K562 (cell line): ENCODE data around the gene PPRC1. TPM values are rescaled to one million over a fixed set of nuclear protein-coding genes. Genes with fewer than 3 reads are reported as not detected.

ENCODE experiments used
- ATAC-seq: fragments of 200-7000 bp; cut with Tn5 transposase; 3 replicates; pipeline ENCODE4 v1.9.1; 2020; ENCODE audit warnings: moderate library complexity
- BruUV-seq: library from RNA; stranded (reverse); fragments of 400-500 nt; replicated peaks from 2 replicates; lab custom pipeline; 2021; lab: Mats Ljungman, UMichigan
- CTCF ChIA-PET: fragments of 300-600 bp; formaldehyde crosslinking; extraction: SDS; loops from one replicate; lab custom pipeline; 2021; ENCODE audit warnings: low intra/inter-chr PET ratio; lab: Yijun Ruan, JAX
- POLR2A ChIA-PET: fragments of 300-600, 350-650 bp; sonication (Branson Sonifier 250); formaldehyde crosslinking; extraction: SDS; loops from one replicate; lab custom pipeline; 2021; ENCODE audit warnings: antibody characterized with exemption, inconsistent platforms; lab: Yijun Ruan, JAX
- DNase-seq, 4 experiments: peaks; one replicate each; pipeline versions ENCODE4 v3.0.0 to v3.0.0-alpha.2; 2011 to 2018; ENCODE audit warnings: low spot score in 3 of 4, mixed read lengths in 3 of 4; ENCODE audit errors: extremely low read depth in 1 of 4
- FAIRE-seq: peaks from 2 replicates; lab custom pipeline; 2011; peaks lifted over from hg19 to GRCh38; lab: Jason Lieb, UNC
- H2AFZ ChIP-seq: 2 replicates; pipeline ENCODE4 v1.6.0; 2011; ENCODE audit warnings: low read depth, low read length, control low read depth, inconsistent platforms
- H3K27ac ChIP-seq: fragments of 200-600 bp; 3 replicates; pipeline ENCODE4 v1.8.0; 2011; ENCODE audit warnings: low read depth, mild to moderate bottlenecking, control low read depth, inconsistent platforms, low read length, moderate library complexity, mixed read lengths; ENCODE audit errors: extremely low read depth
- H3K27me3 ChIP-seq, 2 experiments: fragments of 300-600 bp in 1 of 2; 2 replicates in 1 of 2; 3 replicates in 1 of 2; pipeline versions ENCODE4 v1.6.0 to v1.8.0; 2011; ENCODE audit warnings: inconsistent platforms in 2 of 2, low read length in 2 of 2, mild to moderate bottlenecking in 1 of 2, mixed read lengths in 1 of 2, moderate library complexity in 1 of 2; ENCODE audit not compliant: control insufficient read depth in 2 of 2, insufficient read depth in 2 of 2
- H3K36me3 ChIP-seq: fragments of 300-600 bp; 3 replicates; pipeline ENCODE4 v1.8.0; 2011; ENCODE audit warnings: mild to moderate bottlenecking, low read length, inconsistent platforms; ENCODE audit not compliant: control insufficient read depth, insufficient read depth
- H3K4me1 ChIP-seq, 2 experiments: fragments of 200-600 bp in 1 of 2; replicated peaks in 1 of 2; 2 replicates in 1 of 2; 3 replicates in 1 of 2; pipeline versions ENCODE4 v1.5.1 to v1.8.0; 2011; ENCODE audit warnings: inconsistent platforms in 2 of 2, low read length in 2 of 2, mild to moderate bottlenecking in 1 of 2, mixed read lengths in 1 of 2, moderate library complexity in 1 of 2; ENCODE audit not compliant: control insufficient read depth in 2 of 2, insufficient read depth in 2 of 2
- H3K4me2 ChIP-seq: 2 replicates; pipeline ENCODE4 v1.6.1; 2011; ENCODE audit warnings: low read length, control low read depth, inconsistent platforms, mixed read lengths; ENCODE audit not compliant: insufficient read depth
- H3K4me3 ChIP-seq: fragments of 200-600 bp; sonication (generic), shearing (Covaris generic); 2 replicates; pipeline ENCODE4 v1.5.1; 2016; ENCODE audit warnings: control low read depth, inconsistent platforms
- H3K79me2 ChIP-seq: fragments of 200-600 bp; 3 replicates; pipeline ENCODE4 v1.8.0; 2011; ENCODE audit warnings: low read length, inconsistent platforms; ENCODE audit not compliant: control insufficient read depth, insufficient read depth
- H3K9ac ChIP-seq, 2 experiments: 2 replicates each; pipeline versions ENCODE4 v1.6.0 to v1.6.1; 2011; ENCODE audit warnings: low read depth in 2 of 2, low read length in 2 of 2, control low read depth in 1 of 2, inconsistent platforms in 1 of 2, mild to moderate bottlenecking in 1 of 2, mixed read lengths in 1 of 2; ENCODE audit not compliant: insufficient read depth in 1 of 2
- H3K9me1 ChIP-seq: one replicate; pipeline ENCODE4 v1.6.0; 2011; ENCODE audit warnings: inconsistent platforms, mild to moderate bottlenecking, low read length, moderate library complexity; ENCODE audit not compliant: control insufficient read depth, insufficient read depth
- H3K9me3 ChIP-seq: replicated peaks from 2 replicates; pipeline ENCODE4 v1.5.1; 2011; ENCODE audit warnings: low read depth, low read length, inconsistent platforms; ENCODE audit not compliant: control insufficient read depth, insufficient read depth
- H4K20me1 ChIP-seq: replicated peaks from 2 replicates; pipeline ENCODE4 v1.6.1; 2011; ENCODE audit warnings: low read length, inconsistent platforms, mixed read lengths; ENCODE audit not compliant: control insufficient read depth, insufficient read depth
- AFF4 ChIP-seq: sonication (generic); formaldehyde crosslinking; IDR thresholded peaks from 2 replicates; pipeline ENCODE4 v1.8.0; 2023; ENCODE audit warnings: mild to moderate bottlenecking, missing genetic modification reagents
- BRD4 ChIP-seq: fragments of 200-600 bp; sonication (generic); IDR thresholded peaks from 2 replicates; pipeline ENCODE4 v1.6.1; 2017; ENCODE audit warnings: inconsistent platforms
- SMC3 ChIP-seq: conservative IDR thresholded peaks from 2 replicates; pipeline ENCODE4 v1.6.1; 2011; ENCODE audit warnings: low read depth, low read length, improper control_type of control experiment; ENCODE audit not compliant: insufficient read depth
- THRAP3 ChIP-seq: fragments of 450-650 bp; IDR thresholded peaks from 2 replicates; pipeline ENCODE4 v1.6.1; 2016; ENCODE audit warnings: mild to moderate bottlenecking, inconsistent platforms, borderline replicate concordance
- ZBTB43 ChIP-seq: sonication (generic); formaldehyde crosslinking; IDR thresholded peaks from 2 replicates; pipeline ENCODE4 v1.8.0; 2023; ENCODE audit warnings: mild to moderate bottlenecking, missing genetic modification reagents
- ZNF699 ChIP-seq: fragments of 250-450 bp; sonication (Bioruptor Pico); IDR thresholded peaks from 2 replicates; pipeline ENCODE4 v1.8.0; 2021; ENCODE audit warnings: mild to moderate bottlenecking, moderate library complexity; ENCODE audit not compliant: insufficient replicate concordance
- WGBS: fragments of 100-300 bp; shearing (Covaris generic); methylation state at CpG from one replicate; pipeline ENCODE4 v1.1.6; 2016; ENCODE audit warnings: low coverage, mixed read lengths; ENCODE audit not compliant: insufficient coverage; ENCODE audit errors: missing lambda C conversion rate; 5-methylcytosine and 5-hydroxymethylcytosine counted together
- in situ Hi-C: fragments of 300-500 bp; cut with MboI; formaldehyde crosslinking; loops from 4 replicates; pipeline ENCODE4 v1.15.0; 2018; ENCODE audit warnings: inconsistent platforms, mixed read lengths
- intact Hi-C: fragments of 100-400 bp; cut with micrococcal nuclease; formaldehyde crosslinking; loops from 2 replicates; pipeline ENCODE4 v1.14.2; 2022
- polyA plus RNA-seq, 8 experiments: library from polyadenylated mRNA; depleted of rRNA in 4 of 8; stranded (reverse) in 5 of 8; unstranded in 3 of 8; fragments of >200 nt; fragmentation: Nextera tagmentation in 2 of 8; fragmentation: Illumina TruSeq in 1 of 8; extraction: Ambion mirVana in 2 of 8; extraction: Trizol in 1 of 8; gene quantifications; 2 replicates each; pipeline versions ENCODE4 v1.2.1 to v1.2.3, GENCODE V29; 2011 to 2014; ENCODE audit warnings: inconsistent platforms in 1 of 8, missing spikeins in 1 of 8
- total RNA-seq, 7 experiments: library from RNA; depleted of rRNA in 6 of 7; stranded (reverse); fragments of >200 nt in 6 of 7; fragmentation: Illumina TruSeq in 2 of 7; extraction: Trizol in 2 of 7; gene quantifications; 2 replicates each; pipeline versions ENCODE4 v1.2.1 to v1.2.3, GENCODE V29; 2011 to 2021; ENCODE audit warnings: low replicate concordance in 1 of 7
- TF ChIP-seq, protein P1 (sequence below): fragments of 450-650 bp; IDR thresholded peaks from 2 replicates; pipeline ENCODE4 v1.6.1; 2016; ENCODE audit warnings: mild to moderate bottlenecking

Gene PPRC1
- total and polyA plus RNA-seq, 9 of the 15 experiments (the other 6 are each of a cell fraction or from before 2014, with no cell fraction given): 8.5 to 47.1 (median 16.2) TPM

DNA sequence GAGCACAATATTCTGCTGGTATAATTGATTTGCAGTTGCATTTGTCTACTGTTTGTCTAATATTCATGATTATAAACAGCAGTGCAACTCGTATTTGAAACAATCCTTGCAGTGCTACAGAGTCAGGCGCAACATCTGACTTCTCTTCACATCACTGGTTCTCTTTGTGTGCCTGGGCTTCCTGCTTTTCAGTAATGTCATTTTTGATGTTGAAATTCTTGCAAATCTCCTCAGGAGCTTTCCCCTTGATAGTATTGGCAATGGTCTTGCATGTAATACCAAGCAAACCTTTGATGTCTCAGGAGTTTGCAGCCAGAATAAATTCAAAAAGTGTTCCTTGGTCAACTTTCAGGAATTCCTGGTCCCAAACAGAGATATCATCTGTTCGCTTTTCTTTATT is 47.5 kb upstream of the PPRC1 start:
- Histone ChIP-seq H4K20me1 (no peaks in the 10 kb centered on the region), H3K79me2 (no peaks in the 10 kb centered on the region), H3K4me2 (no peak overlapping the region), H3K36me3 (no peaks in the 10 kb centered on the region), H2AFZ (no peak overlapping the region), H3K4me3 (no peak overlapping the region), H3K4me1 (no peaks in the 10 kb centered on the region; a peak in 1 of 5 replicates), H3K9me1 (no peaks in the 10 kb centered on the region), H3K27me3 (no peaks in the 10 kb centered on the region), H3K9me3 (no peaks in the 10 kb centered on the region), H3K9ac (no peak overlapping the region), H3K27ac (no peak overlapping the region)
- no peak for FAIRE-seq
- 76% methylated on average over 3 of the region's 3 CpGs for WGBS
- BruUV-seq: no TSS peak
- TF ChIP-seq ZNF699 (CRISPR knock-in tag): no peak
- TF ChIP-seq THRAP3: no peak
- no peak for TF ChIP-seq BRD4
- TF ChIP-seq AFF4: no peak
- TF ChIP-seq SMC3: no peak
- TF ChIP-seq, protein P1, sequence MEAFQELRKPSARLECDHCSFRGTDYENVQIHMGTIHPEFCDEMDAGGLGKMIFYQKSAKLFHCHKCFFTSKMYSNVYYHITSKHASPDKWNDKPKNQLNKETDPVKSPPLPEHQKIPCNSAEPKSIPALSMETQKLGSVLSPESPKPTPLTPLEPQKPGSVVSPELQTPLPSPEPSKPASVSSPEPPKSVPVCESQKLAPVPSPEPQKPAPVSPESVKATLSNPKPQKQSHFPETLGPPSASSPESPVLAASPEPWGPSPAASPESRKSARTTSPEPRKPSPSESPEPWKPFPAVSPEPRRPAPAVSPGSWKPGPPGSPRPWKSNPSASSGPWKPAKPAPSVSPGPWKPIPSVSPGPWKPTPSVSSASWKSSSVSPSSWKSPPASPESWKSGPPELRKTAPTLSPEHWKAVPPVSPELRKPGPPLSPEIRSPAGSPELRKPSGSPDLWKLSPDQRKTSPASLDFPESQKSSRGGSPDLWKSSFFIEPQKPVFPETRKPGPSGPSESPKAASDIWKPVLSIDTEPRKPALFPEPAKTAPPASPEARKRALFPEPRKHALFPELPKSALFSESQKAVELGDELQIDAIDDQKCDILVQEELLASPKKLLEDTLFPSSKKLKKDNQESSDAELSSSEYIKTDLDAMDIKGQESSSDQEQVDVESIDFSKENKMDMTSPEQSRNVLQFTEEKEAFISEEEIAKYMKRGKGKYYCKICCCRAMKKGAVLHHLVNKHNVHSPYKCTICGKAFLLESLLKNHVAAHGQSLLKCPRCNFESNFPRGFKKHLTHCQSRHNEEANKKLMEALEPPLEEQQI: no peak
- no peak for TF ChIP-seq ZBTB43 (CRISPR knock-in tag)
- DNase-seq: no peak
- CTCF ChIA-PET: interaction anchor here (0.6 kb wide), 1 partner anchor 39 kb away, joined by 7 read pairs; no protein-coding TSS in a partner anchor
- no peak for ATAC-seq
- in situ Hi-C loops: loop anchor here (25.0 kb wide), 1 partner anchor 873 kb away; no protein-coding TSS in a partner anchor
- intact Hi-C loops: no loop called here
- POLR2A ChIA-PET: interaction anchor here (0.6 kb wide), 1 partner anchor 30 kb away, joined by 3 read pairs; no protein-coding TSS in a partner anchor
